CD14-positive monocyte (primary cell): ENCODE data around the gene FADS2. TPM values are rescaled to one million over a fixed set of nuclear protein-coding genes. Genes with fewer than 3 reads are reported as not detected.

Source experiments
- DNase-seq, 3 donors: peaks; one replicate each; pipeline ENCODE4 v3.0.0-alpha.2; 2011 to 2022
- H2AFZ ChIP-seq: 2 replicates; pipeline ENCODE4 v1.6.0; 2012; ENCODE audit warnings: mild to moderate bottlenecking, low read depth, low read length, inconsistent platforms; ENCODE audit not compliant: insufficient read depth, poor library complexity, severe bottlenecking
- H3K27ac ChIP-seq, 2 donors: 1 replicate in 1 of 2; 2 replicates in 1 of 2; pipeline ENCODE4 v1.5.1; 2012 to 2013; ENCODE audit warnings: low read length in 2 of 2, control low read depth in 1 of 2, inconsistent platforms in 1 of 2, low read depth in 1 of 2, mild to moderate bottlenecking in 1 of 2
- H3K27me3 ChIP-seq, 2 donors: one replicate each; pipeline versions ENCODE4 v1.6.0 to v1.6.1; 2011 to 2013; ENCODE audit warnings: low read length in 2 of 2; ENCODE audit not compliant: control insufficient read depth in 2 of 2, insufficient read depth in 2 of 2
- H3K36me3 ChIP-seq, 2 donors: replicated peaks in 1 of 2; 1 replicate in 1 of 2; 2 replicates in 1 of 2; pipeline versions ENCODE4 v1.5.1 to v1.6.1; 2012 to 2013; ENCODE audit warnings: low read length in 2 of 2, control low read depth in 1 of 2, inconsistent platforms in 1 of 2, mild to moderate bottlenecking in 1 of 2; ENCODE audit not compliant: insufficient read depth in 2 of 2, control insufficient read depth in 1 of 2
- H3K4me1 ChIP-seq, 2 donors: 1 replicate in 1 of 2; 2 replicates in 1 of 2; pipeline versions ENCODE4 v1.5.1 to v1.6.1; 2012 to 2013; ENCODE audit warnings: low read length in 2 of 2, control low read depth in 1 of 2, inconsistent platforms in 1 of 2, mild to moderate bottlenecking in 1 of 2, moderate library complexity in 1 of 2; ENCODE audit not compliant: insufficient read depth in 2 of 2, control insufficient read depth in 1 of 2
- H3K4me2 ChIP-seq: replicated peaks from 2 replicates; pipeline ENCODE3; 2012; ENCODE audit warnings: low read length, moderate library complexity, mild to moderate bottlenecking; ENCODE audit not compliant: poor library complexity, severe bottlenecking; ENCODE audit errors: extremely low read depth
- H3K4me3 ChIP-seq, 3 experiments: fragments of 200-600 bp in 1 of 3; sonication (generic) in 1 of 3; replicated peaks in 1 of 3; 1 replicate in 2 of 3; 2 replicates in 1 of 3; pipeline ENCODE4 v1.5.1; 2011 to 2013; ENCODE audit warnings: low read length in 3 of 3, mild to moderate bottlenecking in 3 of 3, control low read depth in 2 of 3, low read depth in 2 of 3, inconsistent platforms in 1 of 3, moderate library complexity in 1 of 3
- H3K79me2 ChIP-seq: 2 replicates; pipeline ENCODE4 v1.6.0; 2012; ENCODE audit warnings: mild to moderate bottlenecking, control low read depth, inconsistent platforms, low read length, moderate library complexity; ENCODE audit not compliant: insufficient read depth
- H3K9ac ChIP-seq: 2 replicates; pipeline ENCODE4 v1.6.0; 2017; ENCODE audit warnings: low read length, mild to moderate bottlenecking; ENCODE audit not compliant: insufficient read depth, poor library complexity, severe bottlenecking
- H3K9me3 ChIP-seq, 2 donors: replicated peaks in 1 of 2; 1 replicate in 1 of 2; 2 replicates in 1 of 2; pipeline versions ENCODE4 v1.5.1 to v1.6.1; 2012 to 2013; ENCODE audit warnings: low read length in 2 of 2, control low read depth in 1 of 2; ENCODE audit not compliant: control insufficient read depth in 1 of 2, insufficient read depth in 1 of 2
- H4K20me1 ChIP-seq: 2 replicates; pipeline ENCODE4 v1.6.0; 2012; ENCODE audit warnings: mild to moderate bottlenecking, low read length, control low read depth, moderate library complexity; ENCODE audit not compliant: insufficient read depth
- H3K27ac Mint-ChIP-seq, 7 donors: one replicate each; pipeline ENCODE4 v1.8.0; 2020; ENCODE audit warnings: mild to moderate bottlenecking in 7 of 7, mixed read lengths in 7 of 7, moderate library complexity in 6 of 7, inconsistent platforms in 2 of 7
- H3K27me3 Mint-ChIP-seq, 3 donors: one replicate each; pipeline ENCODE4 v1.8.0; 2021 to 2022; ENCODE audit warnings: low read depth in 3 of 3, mild to moderate bottlenecking in 3 of 3, mixed read lengths in 3 of 3, moderate library complexity in 3 of 3, inconsistent platforms in 1 of 3
- H3K36me3 Mint-ChIP-seq, 2 donors: one replicate each; pipeline ENCODE4 v1.8.0; 2020; ENCODE audit warnings: mixed read lengths in 2 of 2, inconsistent platforms in 1 of 2, mild to moderate bottlenecking in 1 of 2
- H3K4me1 Mint-ChIP-seq: one replicate; pipeline ENCODE4 v1.8.0; 2020; ENCODE audit warnings: mild to moderate bottlenecking, mixed read lengths
- H3K4me3 Mint-ChIP-seq, 2 donors: one replicate each; pipeline ENCODE4 v1.8.0; 2020; ENCODE audit warnings: mild to moderate bottlenecking in 2 of 2, mixed read lengths in 2 of 2, moderate library complexity in 1 of 2
- H3K9me3 Mint-ChIP-seq, 7 donors: one replicate each; pipeline ENCODE4 v1.8.0; 2020 to 2022; ENCODE audit warnings: mixed read lengths in 7 of 7, mild to moderate bottlenecking in 6 of 7, moderate library complexity in 6 of 7, inconsistent platforms in 2 of 7
- WGBS: methylation state at CpG from one replicate; pipeline ENCODE4 v1.1.5; 2013; ENCODE audit warnings: missing lambda C conversion rate; ENCODE audit not compliant: insufficient coverage; 5-methylcytosine and 5-hydroxymethylcytosine counted together
- intact Hi-C, 2 donors: fragments of 100-400 bp; cut with micrococcal nuclease; formaldehyde crosslinking; loops; one replicate each; pipeline versions ENCODE4 v1.15.0 to v1.15.1; 2023
- polyA plus RNA-seq, 3 donors: library from polyadenylated mRNA; depleted of rRNA in 1 of 3; unstranded in 2 of 3; stranded (reverse) in 1 of 3; fragments of 300-500 nt in 2 of 3; fragments of >200 nt in 1 of 3; fragmentation: Illumina TruSeq in 2 of 3; gene quantifications; 1 replicate in 2 of 3; 2 replicates in 1 of 3; pipeline ENCODE4 v1.2.3, GENCODE V29; 2012 to 2021
- TF ChIP-seq, protein P1 (sequence below): fragments of 200-600 bp; IDR thresholded peaks from one replicate; pipeline ENCODE4 v1.8.0; 2022; ENCODE audit warnings: antibody characterized with exemption, mild to moderate bottlenecking

FADS2 gene
- polyA plus RNA-seq, 3 donors, result 5.1 to 19.9 (median 6.4) TPM

DNA sequence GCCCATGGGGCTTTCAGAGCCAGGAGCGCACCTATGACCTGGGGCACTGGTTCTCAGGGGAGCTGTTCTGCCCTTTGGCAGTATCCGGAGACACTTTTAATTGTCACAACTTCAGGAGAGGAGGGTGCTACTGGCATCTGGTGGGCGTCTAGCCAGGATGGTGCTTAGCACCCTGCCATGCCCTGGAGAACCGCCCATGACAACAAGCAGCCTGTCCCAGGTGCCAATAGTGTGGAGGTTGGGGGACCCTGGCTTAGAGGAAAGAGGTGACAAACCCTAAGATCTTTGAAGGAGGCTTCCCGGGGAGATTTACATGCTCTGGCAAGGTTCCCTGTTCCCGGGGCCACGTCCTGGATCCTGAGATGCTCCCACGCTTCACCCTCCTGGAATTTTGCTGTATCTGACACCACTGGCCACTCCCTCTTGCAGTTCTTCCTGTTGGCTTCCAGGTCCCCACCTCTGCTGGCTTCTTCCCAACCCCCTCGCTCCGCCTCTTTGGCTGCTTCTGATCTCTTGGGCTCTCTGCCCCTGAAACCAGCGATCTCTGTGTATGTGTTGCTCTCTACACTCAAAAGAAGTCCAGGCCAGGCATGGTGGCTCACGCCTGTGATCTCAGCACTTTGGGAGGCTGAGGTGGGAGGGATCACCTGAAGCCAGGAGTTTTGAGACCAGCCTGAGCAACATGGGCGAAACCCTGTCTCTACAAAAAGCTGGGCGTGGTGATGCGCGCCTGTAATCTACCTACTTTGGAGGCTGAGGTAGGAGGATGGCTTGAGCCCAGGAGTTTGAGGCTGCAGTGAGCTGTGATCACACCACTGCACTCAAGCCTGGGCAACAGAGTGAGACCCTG lies 32.2 kb downstream of the FADS2 start:
- H3K4me1 Mint-ChIP-seq, result no peaks in the 10 kb centered on the region
- Histone ChIP-seq H3K27me3 (no peaks in the 10 kb centered on the region), H3K27ac (no peak overlapping the region), H3K4me3 (no peak overlapping the region), H3K4me1 (no peaks in the 10 kb centered on the region), H3K9ac (no peak overlapping the region), H3K79me2 (no peaks in the 10 kb centered on the region), H3K4me2 (no peak overlapping the region), H3K9me3 (no peaks in the 10 kb centered on the region), H2AFZ (no peak overlapping the region), H4K20me1 (no peaks in the 10 kb centered on the region), H3K36me3 (peaks cover 7 to 24% of the 10 kb centered on the region in 2 donors)
- H3K9me3 Mint-ChIP-seq, result no peaks in the 10 kb centered on the region
- 97% methylated on average over 16 of the region's 16 CpGs for WGBS
- intact Hi-C loops, result no loop called here
- no peak for DNase-seq
- TF ChIP-seq, protein P1, sequence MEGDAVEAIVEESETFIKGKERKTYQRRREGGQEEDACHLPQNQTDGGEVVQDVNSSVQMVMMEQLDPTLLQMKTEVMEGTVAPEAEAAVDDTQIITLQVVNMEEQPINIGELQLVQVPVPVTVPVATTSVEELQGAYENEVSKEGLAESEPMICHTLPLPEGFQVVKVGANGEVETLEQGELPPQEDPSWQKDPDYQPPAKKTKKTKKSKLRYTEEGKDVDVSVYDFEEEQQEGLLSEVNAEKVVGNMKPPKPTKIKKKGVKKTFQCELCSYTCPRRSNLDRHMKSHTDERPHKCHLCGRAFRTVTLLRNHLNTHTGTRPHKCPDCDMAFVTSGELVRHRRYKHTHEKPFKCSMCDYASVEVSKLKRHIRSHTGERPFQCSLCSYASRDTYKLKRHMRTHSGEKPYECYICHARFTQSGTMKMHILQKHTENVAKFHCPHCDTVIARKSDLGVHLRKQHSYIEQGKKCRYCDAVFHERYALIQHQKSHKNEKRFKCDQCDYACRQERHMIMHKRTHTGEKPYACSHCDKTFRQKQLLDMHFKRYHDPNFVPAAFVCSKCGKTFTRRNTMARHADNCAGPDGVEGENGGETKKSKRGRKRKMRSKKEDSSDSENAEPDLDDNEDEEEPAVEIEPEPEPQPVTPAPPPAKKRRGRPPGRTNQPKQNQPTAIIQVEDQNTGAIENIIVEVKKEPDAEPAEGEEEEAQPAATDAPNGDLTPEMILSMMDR, result no peak
- peaks cover 18 to 82% of the 10 kb centered on the region in 2 donors for H3K36me3 Mint-ChIP-seq
- no peak overlapping the region for H3K4me3 Mint-ChIP-seq
- peaks cover 0 to 2% (median 0%) of the 10 kb centered on the region in 3 donors for H3K27me3 Mint-ChIP-seq
- peak overlapping the region in 3 of 7 donors; percentile 17 to 66 (median 40) for H3K27ac Mint-ChIP-seq

DNA sequence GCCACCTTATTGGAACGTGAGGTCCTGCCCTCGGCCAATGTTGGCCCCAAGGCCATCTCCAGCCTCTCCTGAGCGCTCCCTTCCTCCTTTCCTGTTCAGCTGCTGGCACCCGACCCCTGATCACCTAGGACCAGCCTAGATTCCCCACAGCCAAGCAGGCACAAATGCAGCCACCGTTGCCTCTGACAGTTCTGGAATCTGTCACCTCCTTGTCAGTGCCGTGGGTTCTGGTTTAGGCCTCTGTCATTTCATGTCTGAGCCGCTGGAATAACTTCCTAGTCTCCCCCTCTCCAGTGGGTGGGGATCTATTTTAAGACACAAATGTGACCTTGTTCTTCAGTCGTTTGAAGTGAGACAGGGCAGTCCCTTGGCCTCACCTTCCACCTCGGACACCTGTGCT lies 33.5 kb downstream of the FADS2 start:
- Histone ChIP-seq H3K9me3 (no peaks in the 10 kb centered on the region), H3K36me3 (peaks cover 7 to 24% of the 10 kb centered on the region in 2 donors), H4K20me1 (no peaks in the 10 kb centered on the region), H3K79me2 (no peaks in the 10 kb centered on the region), H3K4me1 (no peaks in the 10 kb centered on the region), H3K9ac (no peak overlapping the region), H3K4me3 (no peak overlapping the region), H2AFZ (no peak overlapping the region), H3K4me2 (no peak overlapping the region), H3K27me3 (no peaks in the 10 kb centered on the region), H3K27ac (no peak overlapping the region)
- Mint-ChIP-seq H3K27ac (no peak overlapping the region), H3K4me3 (no peak overlapping the region), H3K27me3 (peaks cover 0 to 2% (median 0%) of the 10 kb centered on the region in 3 donors), H3K4me1 (no peaks in the 10 kb centered on the region), H3K36me3 (peaks cover 21 to 83% of the 10 kb centered on the region in 2 donors), H3K9me3 (no peaks in the 10 kb centered on the region)
- intact Hi-C loops, result no loop called here
- WGBS, result 95% methylated on average over 7 of the region's 9 CpGs
- no peak for DNase-seq
- TF ChIP-seq, protein P1, result no peak
